Astrocyte of the cerebellum (primary cell): ENCODE measurements around the gene TXNRD1.

Experiments used
- DNase-seq: peaks from one replicate; pipeline ENCODE4 v3.0.0-alpha.2; 2011; ENCODE audit warnings: low read depth
- H3K4me3 ChIP-seq: 2 replicates; pipeline ENCODE4 v1.5.1; 2011; ENCODE audit warnings: mild to moderate bottlenecking, low read depth, low read length, moderate library complexity
- CTCF ChIP-seq: IDR thresholded peaks from 2 replicates; pipeline ENCODE4 v1.5.1; 2012; ENCODE audit warnings: low read length, low read depth, moderate library complexity, mild to moderate bottlenecking; ENCODE audit errors: missing control alignments
- in situ Hi-C: cut with HindIII; loops from 2 replicates; pipeline ENCODE4 v1.10.0; 2017; ENCODE audit warnings: low sequenced_read_pairs

The TXNRD1 gene

GRCh38 chr12:104374806-104375205 lies 159.2 kb downstream of the TXNRD1 start:
- in situ Hi-C loops = loop anchor here (5.0 kb wide), 1 partner anchor 62 kb away; no protein-coding TSS in a partner anchor
- no peak overlapping the region for H3K4me3 ChIP-seq
- no peak for DNase-seq
- TF ChIP-seq CTCF = no peak

- in situ Hi-C loops = no loop called here
- no peak for DNase-seq
- no peak overlapping the region for H3K4me3 ChIP-seq
- no peak for TF ChIP-seq CTCF
These were observed 160.2 kb downstream of the TXNRD1 start for GRCh38 chr12:104375775-104376174.

GRCh38 chr12:104376650-104377513 lies 161.3 kb downstream of the TXNRD1 start:
- H3K4me3 ChIP-seq = no peak overlapping the region
- DNase-seq = no peak
- in situ Hi-C loops = no loop called here
- no peak for TF ChIP-seq CTCF

GRCh38 chr12:104377514-104377812 lies 161.9 kb downstream of the TXNRD1 start:
- no peak overlapping the region for H3K4me3 ChIP-seq
- TF ChIP-seq CTCF = no peak
- in situ Hi-C loops = no loop called here
- no peak for DNase-seq

GRCh38 chr12:104378427-104378826 lies 162.8 kb downstream of the TXNRD1 start:
- no peak for DNase-seq
- H3K4me3 ChIP-seq = no peak overlapping the region
- in situ Hi-C loops = no loop called here
- TF ChIP-seq CTCF = no peak

GRCh38 chr12:104381341-104381730 lies 165.8 kb downstream of the TXNRD1 start:
- no peak for TF ChIP-seq CTCF
- DNase-seq = no peak
- H3K4me3 ChIP-seq = no peak overlapping the region
- in situ Hi-C loops = no loop called here
